ENCODE data around the gene ZNF710.

The ZNF710 gene

GRCh38 chr15:90039996-90040395 lies 38.9 kb downstream of the ZNF710 start:
- no peak for DNase-seq (ENCODE audit: low read depth)

GRCh38 chr15:90040618-90041017 lies 39.5 kb downstream of the ZNF710 start:
- DNase-seq (ENCODE audit: low read depth), result no peak

GRCh38 chr15:90042356-90042755 lies 41.2 kb downstream of the ZNF710 start:
- no peak for DNase-seq (ENCODE audit: low read depth)

- no peak for DNase-seq (ENCODE audit: low read depth)
These were observed 41.8 kb downstream of the ZNF710 start for GRCh38 chr15:90042766-90043529.

- DNase-seq (ENCODE audit: low read depth), result no peak
These were observed 42.4 kb downstream of the ZNF710 start for GRCh38 chr15:90043530-90044010.

- no peak for DNase-seq (ENCODE audit: low read depth)
These were observed 43.1 kb downstream of the ZNF710 start for GRCh38 chr15:90044191-90044590.

GRCh38 chr15:90044916-90045371 lies 43.8 kb downstream of the ZNF710 start:
- no peak for DNase-seq (ENCODE audit: low read depth)

GRCh38 chr15:90046289-90046688 lies 45.2 kb downstream of the ZNF710 start:
- no peak for DNase-seq (ENCODE audit: low read depth)

GRCh38 chr15:90046911-90047392 lies 45.8 kb downstream of the ZNF710 start:
- no peak for DNase-seq (ENCODE audit: low read depth)

GRCh38 chr15:90047956-90048575 lies 46.9 kb downstream of the ZNF710 start:
- no peak for DNase-seq (ENCODE audit: low read depth)

GRCh38 chr15:90049030-90049429 lies 47.9 kb downstream of the ZNF710 start:
- DNase-seq (ENCODE audit: low read depth), result no peak

- DNase-seq (ENCODE audit: low read depth), result no peak
These were observed 48.8 kb downstream of the ZNF710 start for GRCh38 chr15:90049666-90050604.

- no peak for DNase-seq (ENCODE audit: low read depth)
These were observed 50.8 kb downstream of the ZNF710 start for GRCh38 chr15:90051874-90052273.

GRCh38 chr15:90053685-90054466 lies 52.8 kb downstream of the ZNF710 start:
- no peak for DNase-seq (ENCODE audit: low read depth)

- no peak for DNase-seq (ENCODE audit: low read depth)
These were observed 53.5 kb downstream of the ZNF710 start for GRCh38 chr15:90054618-90055097.

GRCh38 chr15:90055182-90055581 lies 54.1 kb downstream of the ZNF710 start:
- DNase-seq (ENCODE audit: low read depth), result no peak

GRCh38 chr15:90056529-90056928 lies 55.4 kb downstream of the ZNF710 start:
- no peak for DNase-seq (ENCODE audit: low read depth)

GRCh38 chr15:90058308-90058707 lies 57.2 kb downstream of the ZNF710 start:
- no peak for DNase-seq (ENCODE audit: low read depth)

- DNase-seq (ENCODE audit: low read depth), result no peak
These were observed 57.7 kb downstream of the ZNF710 start for GRCh38 chr15:90058775-90059174.

GRCh38 chr15:90059208-90059985 lies 58.3 kb downstream of the ZNF710 start:
- DNase-seq (ENCODE audit: low read depth), result peak; percentile 46
